SK-N-SH (cell line): ENCODE measurements around the gene HOXB7. TPM values are rescaled to one million over a fixed set of nuclear protein-coding genes. Genes with fewer than 3 reads are reported as not detected.

Source experiments
- CTCF ChIA-PET: fragments of 300-600, 350-600 bp; formaldehyde crosslinking; extraction: SDS; loops from one replicate; lab custom pipeline; 2021; lab: Yijun Ruan, JAX
- POLR2A ChIA-PET: fragments of 350-600 bp; sonication (Branson Sonifier 250); formaldehyde crosslinking; extraction: SDS; loops from one replicate; lab custom pipeline; 2020; ENCODE audit warnings: antibody characterized with exemption, inconsistent platforms; lab: Yijun Ruan, JAX
- DNase-seq: peaks from one replicate; pipeline ENCODE4 v3.0.0; 2012
- H2AFZ ChIP-seq: fragments of 200-600 bp; sonication (generic); 2 replicates; pipeline ENCODE4 v1.8.1; 2016; ENCODE audit warnings: antibody characterized with exemption, mild to moderate bottlenecking, low read depth
- H3F3A ChIP-seq: fragments of 200-600 bp; sonication (generic); replicated peaks from 2 replicates; pipeline ENCODE3; 2016; ENCODE audit warnings: antibody characterized with exemption, mild to moderate bottlenecking; ENCODE audit not compliant: insufficient read depth
- H3K27ac ChIP-seq, 2 experiments: fragments of 200-500 bp in 1 of 2; fragments of 200-600 bp in 1 of 2; sonication (Bioruptor generic) in 1 of 2; sonication (generic), shearing (Covaris generic) in 1 of 2; 2 replicates each; pipeline versions ENCODE4 v1.5.1 to v1.6.1; 2014 to 2016; ENCODE audit warnings: low read depth in 2 of 2, inconsistent platforms in 1 of 2, low read length in 1 of 2, mild to moderate bottlenecking in 1 of 2, mixed read lengths in 1 of 2
- H3K27me3 ChIP-seq: fragments of 200-600 bp; sonication (generic), shearing (Covaris generic); 2 replicates; pipeline ENCODE4 v1.6.1; 2016; ENCODE audit warnings: mixed run types; ENCODE audit not compliant: insufficient read depth
- H3K36me3 ChIP-seq, 2 experiments: fragments of 200-500 bp in 1 of 2; fragments of 200-600 bp in 1 of 2; sonication (Bioruptor generic) in 1 of 2; sonication (generic) in 1 of 2; replicated peaks in 1 of 2; 2 replicates each; pipeline versions ENCODE3 to v1.5.1; 2014 to 2016; ENCODE audit warnings: low read length in 1 of 2, mild to moderate bottlenecking in 1 of 2; ENCODE audit not compliant: insufficient read depth in 2 of 2, control insufficient read depth in 1 of 2
- H3K4me1 ChIP-seq, 2 experiments: fragments of 200-500 bp in 1 of 2; fragments of 200-600 bp in 1 of 2; sonication (Bioruptor generic) in 1 of 2; sonication (generic), shearing (Covaris generic) in 1 of 2; 2 replicates each; pipeline versions ENCODE4 v1.5.1 to v1.6.1; 2014 to 2016; ENCODE audit warnings: low read depth in 1 of 2, low read length in 1 of 2, mixed run types in 1 of 2; ENCODE audit not compliant: insufficient read depth in 2 of 2, control insufficient read depth in 1 of 2
- H3K4me2 ChIP-seq: fragments of 200-600 bp; sonication (generic), shearing (Covaris generic); 2 replicates; pipeline ENCODE4 v1.6.1; 2017; ENCODE audit warnings: mixed run types
- H3K4me3 ChIP-seq, 2 experiments: fragments of 200-500 bp in 1 of 2; fragments of 200-600 bp in 1 of 2; sonication (Bioruptor generic) in 1 of 2; sonication (generic), shearing (Covaris generic) in 1 of 2; 2 replicates each; pipeline versions ENCODE4 v1.5.1 to v1.8.1; 2014 to 2016; ENCODE audit warnings: low read depth in 2 of 2, inconsistent platforms in 1 of 2, low read length in 1 of 2, mild to moderate bottlenecking in 1 of 2, mixed read lengths in 1 of 2, moderate library complexity in 1 of 2
- H3K79me2 ChIP-seq: fragments of 200-600 bp; sonication (generic); 2 replicates; pipeline ENCODE4 v1.8.1; 2017; ENCODE audit warnings: mild to moderate bottlenecking; ENCODE audit not compliant: insufficient read depth
- H3K9ac ChIP-seq: fragments of 200-600 bp; sonication (generic); 2 replicates; pipeline ENCODE4 v1.6.1; 2017; ENCODE audit warnings: mixed run types
- H3K9me2 ChIP-seq: fragments of 200-600 bp; sonication (generic); 2 replicates; pipeline ENCODE4 v1.6.1; 2017; ENCODE audit warnings: mixed run types
- H3K9me3 ChIP-seq: fragments of 200-600 bp; sonication (generic); 2 replicates; pipeline ENCODE4 v1.6.1; 2017; ENCODE audit warnings: mixed run types, mild to moderate bottlenecking, moderate library complexity
- H4K20me1 ChIP-seq: fragments of 200-600 bp; sonication (generic); 2 replicates; pipeline ENCODE4 v1.6.1; 2017; ENCODE audit warnings: mild to moderate bottlenecking, mixed run types; ENCODE audit not compliant: insufficient read depth
- EZH2phosphoT487 ChIP-seq: fragments of 200-600 bp; sonication (generic); IDR thresholded peaks from 2 replicates; pipeline ENCODE4 v1.6.1; 2017; ENCODE audit warnings: low read depth, mixed run types, mild to moderate bottlenecking, antibody characterized with exemption, moderate library complexity, borderline replicate concordance
- FOSL2 ChIP-seq: IDR thresholded peaks from 2 replicates; pipeline ENCODE4 v1.4.0; 2012; ENCODE audit warnings: low read depth, mild to moderate bottlenecking, moderate library complexity, borderline replicate concordance
- FOXJ3 ChIP-seq: sonication (generic); formaldehyde crosslinking; IDR thresholded peaks from 2 replicates; pipeline ENCODE4 v1.5.1; 2020; ENCODE audit warnings: mild to moderate bottlenecking, missing genetic modification reagents
- IRF3 ChIP-seq: fragments of 150-350 bp; IDR thresholded peaks from 2 replicates; pipeline ENCODE4 v1.6.1; 2016; ENCODE audit warnings: mild to moderate bottlenecking, low read depth, low read length
- NRF1 ChIP-seq: IDR thresholded peaks from 2 replicates; pipeline ENCODE4 v1.6.1; 2012; ENCODE audit warnings: low read depth, mild to moderate bottlenecking, low read length
- POLR2AphosphoS5 ChIP-seq: IDR thresholded peaks from 2 replicates; pipeline ENCODE4 v1.6.1; 2012; ENCODE audit warnings: low read depth, low read length
- RAD21 ChIP-seq: IDR thresholded peaks from 2 replicates; pipeline ENCODE4 v1.6.1; 2012; ENCODE audit warnings: mild to moderate bottlenecking, low read length
- RCOR1 ChIP-seq: fragments of 150-350 bp; IDR thresholded peaks from 2 replicates; pipeline ENCODE4 v1.6.1; 2017; ENCODE audit warnings: antibody characterized with exemption, low read length
- SMC3 ChIP-seq: IDR thresholded peaks from 2 replicates; pipeline ENCODE4 v1.6.1; 2012; ENCODE audit warnings: low read depth, low read length, improper control_type of control experiment
- TCF12 ChIP-seq: IDR thresholded peaks from 2 replicates; pipeline ENCODE4 v1.4.0; 2012
- WGBS: methylation state at CpG from one replicate; pipeline ENCODE4 v1.1.6; 2017; ENCODE audit warnings: low lambda C conversion rate; 5-methylcytosine and 5-hydroxymethylcytosine counted together
- polyA plus RNA-seq, 3 experiments: library from polyadenylated mRNA; depleted of rRNA; stranded (reverse); fragments of >200 nt; gene quantifications; 2 replicates each; pipeline ENCODE4 v1.2.3, GENCODE V29; 2012
- TF ChIP-seq, protein P1 (sequence below): fragments of 150-350 bp; IDR thresholded peaks from 2 replicates; pipeline ENCODE4 v1.6.1; 2017; ENCODE audit warnings: antibody characterized with exemption, low read length, low read depth, borderline replicate concordance
- TF ChIP-seq, protein P2 (sequence below): fragments of 200-600 bp; sonication (generic); IDR thresholded peaks from 2 replicates; pipeline ENCODE4 v1.6.1; 2017; ENCODE audit warnings: antibody characterized with exemption, mild to moderate bottlenecking, moderate library complexity

HOXB7 gene
- polyA plus RNA-seq, 1 of the 3 experiments (the other 2 are of a cell fraction), result not detected

- Histone ChIP-seq H3K9me3 (no peaks in the 10 kb centered on the region), H3F3A (no peaks in the 10 kb centered on the region), H3K27me3 (peaks cover 100% of the 10 kb centered on the region), H3K4me3 (no peak overlapping the region), H2AFZ (no peak overlapping the region), H3K4me1 (no peaks in the 10 kb centered on the region), H3K36me3 (no peaks in the 10 kb centered on the region), H3K9ac (no peak overlapping the region), H3K9me2 (no peaks in the 10 kb centered on the region), H3K4me2 (no peak overlapping the region), H3K79me2 (no peaks in the 10 kb centered on the region), H4K20me1 (peaks cover 25% of the 10 kb centered on the region), H3K27ac (no peak overlapping the region)
- WGBS, result 5% methylated on average over 25 of the region's 25 CpGs
- TF ChIP-seq RCOR1, result peak; percentile 14; the same call in 1 of the 2 replicates
- no peak for TF ChIP-seq FOSL2
- peak; percentile 92 for TF ChIP-seq SMC3
- TF ChIP-seq, protein P1, sequence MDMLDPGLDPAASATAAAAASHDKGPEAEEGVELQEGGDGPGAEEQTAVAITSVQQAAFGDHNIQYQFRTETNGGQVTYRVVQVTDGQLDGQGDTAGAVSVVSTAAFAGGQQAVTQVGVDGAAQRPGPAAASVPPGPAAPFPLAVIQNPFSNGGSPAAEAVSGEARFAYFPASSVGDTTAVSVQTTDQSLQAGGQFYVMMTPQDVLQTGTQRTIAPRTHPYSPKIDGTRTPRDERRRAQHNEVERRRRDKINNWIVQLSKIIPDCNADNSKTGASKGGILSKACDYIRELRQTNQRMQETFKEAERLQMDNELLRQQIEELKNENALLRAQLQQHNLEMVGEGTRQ, result no peak
- no peak for TF ChIP-seq TCF12
- TF ChIP-seq NRF1, result no peak
- TF ChIP-seq RAD21, result peak; percentile 97
- TF ChIP-seq IRF3, result no peak
- peak; percentile 58; the same call in 1 of the 2 replicates for TF ChIP-seq EZH2phosphoT487
- TF ChIP-seq, protein P2, sequence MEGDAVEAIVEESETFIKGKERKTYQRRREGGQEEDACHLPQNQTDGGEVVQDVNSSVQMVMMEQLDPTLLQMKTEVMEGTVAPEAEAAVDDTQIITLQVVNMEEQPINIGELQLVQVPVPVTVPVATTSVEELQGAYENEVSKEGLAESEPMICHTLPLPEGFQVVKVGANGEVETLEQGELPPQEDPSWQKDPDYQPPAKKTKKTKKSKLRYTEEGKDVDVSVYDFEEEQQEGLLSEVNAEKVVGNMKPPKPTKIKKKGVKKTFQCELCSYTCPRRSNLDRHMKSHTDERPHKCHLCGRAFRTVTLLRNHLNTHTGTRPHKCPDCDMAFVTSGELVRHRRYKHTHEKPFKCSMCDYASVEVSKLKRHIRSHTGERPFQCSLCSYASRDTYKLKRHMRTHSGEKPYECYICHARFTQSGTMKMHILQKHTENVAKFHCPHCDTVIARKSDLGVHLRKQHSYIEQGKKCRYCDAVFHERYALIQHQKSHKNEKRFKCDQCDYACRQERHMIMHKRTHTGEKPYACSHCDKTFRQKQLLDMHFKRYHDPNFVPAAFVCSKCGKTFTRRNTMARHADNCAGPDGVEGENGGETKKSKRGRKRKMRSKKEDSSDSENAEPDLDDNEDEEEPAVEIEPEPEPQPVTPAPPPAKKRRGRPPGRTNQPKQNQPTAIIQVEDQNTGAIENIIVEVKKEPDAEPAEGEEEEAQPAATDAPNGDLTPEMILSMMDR, result peak; percentile 100
- no peak for TF ChIP-seq POLR2AphosphoS5
- no peak for TF ChIP-seq FOXJ3 (CRISPR knock-in tag)
- ChIA-PET CTCF (interaction anchor here (0.6 to 5.9 kb wide), 109 partner anchors 9 to 726 kb away, joined by 3 to 59 read pairs (median 4); partner anchors contain the start of genes HOXB5, HOXB9 and PRAC2), POLR2A (no interaction called here)
- DNase-seq, result peak; percentile 98
These were observed 7.6 kb upstream of the HOXB7 start for GRCh38 chr17:48618256-48618896.
